RWPE2 (cell line): ENCODE data around the gene NPIPA5.
"Not testable (repeated sequence)": the region's sequence is repeated elsewhere in the genome, so short reads cannot be mapped to it uniquely, and the experiment has no call there.

Experiments used
- ATAC-seq: fragments of 200-7000 bp; cut with Tn5 transposase; 3 replicates; pipeline ENCODE4 v1.9.1; 2021; ENCODE audit warnings: low read depth
- DNase-seq: peaks from one replicate; pipeline ENCODE4 v3.0.0-alpha.2; 2020; ENCODE audit warnings: low spot score
- H3K27ac ChIP-seq: fragments of 450-650 bp; 2 replicates; pipeline ENCODE4 v1.5.1; 2017; ENCODE audit warnings: mild to moderate bottlenecking; ENCODE audit not compliant: poor library complexity, severe bottlenecking
- H3K27me3 ChIP-seq: fragments of 250-450 bp; sonication (Bioruptor Pico); 2 replicates; pipeline ENCODE4 v1.5.1; 2021; ENCODE audit warnings: mild to moderate bottlenecking, moderate library complexity; ENCODE audit not compliant: insufficient read depth, poor library complexity, severe bottlenecking
- H3K36me3 ChIP-seq: fragments of 250-450 bp; sonication (Bioruptor Pico); 2 replicates; pipeline ENCODE4 v1.5.1; 2020; ENCODE audit warnings: low read depth, mild to moderate bottlenecking, moderate library complexity
- H3K4me1 ChIP-seq: fragments of 250-450 bp; sonication (Bioruptor Pico); 2 replicates; pipeline ENCODE4 v1.5.1; 2021; ENCODE audit warnings: mild to moderate bottlenecking, moderate library complexity; ENCODE audit not compliant: insufficient read depth, poor library complexity, severe bottlenecking
- H3K4me3 ChIP-seq: fragments of 250-450 bp; sonication (Bioruptor Pico); 2 replicates; pipeline ENCODE4 v1.5.1; 2021; ENCODE audit warnings: mild to moderate bottlenecking, moderate library complexity; ENCODE audit not compliant: severe bottlenecking
- H3K9me3 ChIP-seq: fragments of 250-450 bp; sonication (Bioruptor Pico); 2 replicates; pipeline ENCODE4 v1.5.1; 2021; ENCODE audit warnings: mild to moderate bottlenecking, moderate library complexity; ENCODE audit not compliant: severe bottlenecking
- CTCF ChIP-seq: fragments of 450-650 bp; IDR thresholded peaks from one replicate; pipeline ENCODE4 v1.5.1; 2017; ENCODE audit warnings: mild to moderate bottlenecking, moderate library complexity; ENCODE audit not compliant: poor library complexity, severe bottlenecking

Gene NPIPA5

GRCh38 chr16:15378194-15378593, at the start of gene NPIPA5:
Gene NPIPA5, minus strand, starts transcription at chr16:15378294. Its CDS starts 0 bp downstream, at chr16:15378294.
- H3K36me3 ChIP-seq, H3K4me1 ChIP-seq, H3K4me3 ChIP-seq, H3K27me3 ChIP-seq, H3K9me3 ChIP-seq, ATAC-seq, H3K27ac ChIP-seq, DNase-seq: not testable (repeated sequence)

- Histone ChIP-seq H3K36me3 (no peaks in the 10 kb centered on the region), H3K4me3 (no peak overlapping the region), H3K27me3 (no peaks in the 10 kb centered on the region), H3K4me1 (no peaks in the 10 kb centered on the region), H3K27ac (no peak overlapping the region), H3K9me3 (no peaks in the 10 kb centered on the region)
- DNase-seq = no peak
- TF ChIP-seq CTCF = peak; percentile 70
- ATAC-seq = peak; percentile 68; the same call in 2 of the 3 replicates
Measured at GRCh38 chr16:15427648-15428239, 49.6 kb upstream of the NPIPA5 start.

- Histone ChIP-seq H3K4me1 (no peaks in the 10 kb centered on the region), H3K27ac (no peak overlapping the region), H3K4me3 (no peak overlapping the region), H3K9me3 (no peaks in the 10 kb centered on the region), H3K36me3 (no peaks in the 10 kb centered on the region), H3K27me3 (no peaks in the 10 kb centered on the region)
- ATAC-seq = no peak
- no peak for DNase-seq
- no peak for TF ChIP-seq CTCF
Measured at GRCh38 chr16:15426796-15427195, 48.7 kb upstream of the NPIPA5 start.

GRCh38 chr16:15425861-15426260, 47.8 kb upstream of the NPIPA5 start:
- no peaks in the 10 kb centered on the region for H3K4me1 ChIP-seq
- ATAC-seq (no peak), DNase-seq (no peak)
- H3K27me3 ChIP-seq = no peaks in the 10 kb centered on the region
- H3K27ac ChIP-seq = no peak overlapping the region
- H3K36me3 ChIP-seq = no peaks in the 10 kb centered on the region
- no peak overlapping the region for H3K4me3 ChIP-seq
- TF ChIP-seq CTCF = no peak
- H3K9me3 ChIP-seq = no peaks in the 10 kb centered on the region

GRCh38 chr16:15422222-15422621, 44.1 kb upstream of the NPIPA5 start:
- Histone ChIP-seq H3K27ac (no peak overlapping the region), H3K4me1 (no peaks in the 10 kb centered on the region), H3K9me3 (no peaks in the 10 kb centered on the region), H3K36me3 (no peaks in the 10 kb centered on the region), H3K4me3 (no peak overlapping the region), H3K27me3 (no peaks in the 10 kb centered on the region)
- DNase-seq (no peak), ATAC-seq (no peak)
- no peak for TF ChIP-seq CTCF

GRCh38 chr16:15421696-15422095, 43.6 kb upstream of the NPIPA5 start:
- not testable (repeated sequence) for H3K4me1 ChIP-seq, H3K27ac ChIP-seq, H3K9me3 ChIP-seq, H3K4me3 ChIP-seq, ATAC-seq, DNase-seq, H3K36me3 ChIP-seq, H3K27me3 ChIP-seq
